AG20443 (cell line): Measurements from ENCODE around the gene TRMT44.

Source experiments
- DNase-seq: peaks from one replicate; pipeline ENCODE4 v3.0.0; 2012; ENCODE audit warnings: low spot score, mixed read lengths

TRMT44 gene

GRCh38 chr4:8435656-8436121 is 4.9 kb upstream of the TRMT44 start:
- no peak for DNase-seq

DNA sequence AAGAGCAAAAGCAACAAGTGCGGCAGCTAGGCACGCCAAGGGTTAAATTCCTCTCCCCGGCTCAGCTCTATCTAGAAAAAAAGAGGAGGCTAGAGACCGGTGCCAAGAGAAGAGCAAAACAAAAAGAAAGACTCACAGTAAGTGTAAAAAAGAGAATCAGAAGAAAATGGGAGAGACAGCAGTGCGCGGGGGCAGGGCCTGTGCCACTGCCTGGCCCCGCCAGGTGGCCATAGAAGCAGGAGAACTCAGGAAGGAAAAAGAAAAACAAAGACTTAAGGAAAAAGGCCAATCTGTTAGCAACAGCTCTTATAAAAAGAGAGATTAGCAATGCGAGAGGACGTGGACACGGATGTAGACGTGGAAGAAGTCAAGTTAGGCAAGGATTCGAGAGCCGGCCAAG is 3.3 kb upstream of the TRMT44 start:
- DNase-seq = no peak

DNA sequence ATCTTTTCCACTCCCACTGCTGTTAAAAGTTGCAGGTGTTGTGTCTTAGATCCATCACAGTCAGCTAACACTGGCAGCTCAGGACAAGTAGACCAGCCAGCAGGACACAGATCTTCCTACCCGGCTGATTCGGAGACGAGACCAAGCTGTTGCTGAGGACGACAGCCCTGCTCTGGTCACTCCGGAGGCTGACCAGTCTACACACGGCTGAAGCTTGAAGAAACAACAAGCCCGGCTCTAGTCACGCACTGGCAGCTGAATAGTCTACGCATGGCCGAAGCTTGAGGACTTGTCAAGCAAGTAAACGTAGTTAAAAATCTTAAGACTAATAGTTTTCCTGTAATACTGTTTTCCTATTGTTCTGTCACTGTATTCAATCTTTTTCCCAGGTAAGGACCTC is 1.8 kb upstream of the TRMT44 start:
- DNase-seq = no peak

DNA sequence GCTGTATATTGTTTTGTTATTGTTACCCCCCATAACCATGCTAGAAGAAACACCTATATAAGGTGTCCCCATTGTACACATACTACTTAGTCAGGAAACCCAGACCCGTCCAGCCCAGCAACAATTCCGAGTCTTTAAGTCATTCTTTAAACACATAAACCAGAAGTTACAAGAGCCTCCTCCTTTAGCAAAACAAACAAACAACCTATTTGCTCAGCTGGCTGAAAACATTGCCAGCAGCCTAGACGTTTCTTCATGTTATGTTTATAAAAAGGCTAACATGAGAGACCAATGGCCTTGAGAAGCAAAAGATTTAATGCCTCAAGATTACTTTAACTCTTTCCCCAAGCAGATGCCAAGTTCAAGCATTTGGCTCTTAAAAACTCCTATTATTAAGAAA is 1.4 kb upstream of the TRMT44 start:
- DNase-seq = no peak

DNA sequence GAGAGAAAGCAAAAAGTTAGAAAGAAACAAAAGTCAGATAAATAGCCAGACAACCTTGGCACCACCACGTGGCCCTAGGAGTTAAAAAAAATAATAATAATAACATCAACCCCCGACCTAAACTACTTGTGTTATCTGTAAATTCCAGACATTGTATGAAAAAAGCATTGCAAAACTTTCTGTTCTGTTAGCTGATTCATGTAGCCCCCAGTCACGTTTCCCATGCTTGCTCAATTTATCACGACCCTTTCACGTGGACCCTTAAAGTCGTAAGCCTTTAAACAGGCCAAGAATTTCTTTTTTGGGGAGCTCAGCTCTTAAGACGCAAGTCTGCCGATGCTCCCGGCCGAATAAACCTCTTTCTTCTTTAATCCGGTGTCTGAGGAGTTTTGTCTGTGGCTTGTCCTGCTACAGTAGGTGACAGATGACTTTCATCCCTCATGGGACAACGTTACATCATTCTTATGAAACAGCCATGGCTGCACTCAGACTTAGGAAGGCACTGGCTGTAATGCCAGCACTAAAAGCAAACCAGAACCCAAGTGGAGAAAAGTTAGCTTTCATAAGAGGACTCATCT is 574 bp upstream of the TRMT44 start:
- DNase-seq = no peak

DNA sequence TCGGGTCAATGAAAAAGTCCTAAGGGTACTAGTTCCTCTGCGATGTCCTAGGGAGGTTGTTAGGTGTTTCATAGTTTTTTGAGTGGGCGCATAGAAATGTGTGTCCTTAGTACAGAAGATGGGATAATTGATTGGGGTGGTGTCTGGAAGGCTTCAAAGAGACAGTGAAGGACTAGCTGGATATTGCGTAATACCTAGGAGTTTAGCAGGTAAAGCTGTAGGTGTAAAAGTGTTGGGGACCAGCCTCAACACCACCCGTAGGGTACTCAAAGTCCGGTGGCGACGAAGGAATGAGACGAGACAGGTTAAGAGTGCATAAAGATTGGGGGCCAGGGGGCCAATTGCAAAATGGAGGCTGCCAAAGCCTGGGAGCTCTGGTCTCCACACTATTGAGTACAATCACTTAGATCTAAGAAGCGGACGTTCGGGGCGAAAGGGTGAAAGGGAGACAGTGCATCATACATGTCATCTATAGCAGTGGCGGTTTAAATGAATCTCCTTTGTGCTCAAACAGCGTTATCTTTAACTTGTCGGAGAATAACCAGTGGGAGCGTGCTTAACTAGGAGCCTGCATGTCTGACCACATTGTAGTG is 1.0 kb downstream of the TRMT44 start:
- DNase-seq = no peak

GRCh38 chr4:8442596-8443358 is 2.2 kb downstream of the TRMT44 start:
- DNase-seq = no peak

GRCh38 chr4:8443801-8444200 is 3.2 kb downstream of the TRMT44 start:
- DNase-seq = no peak

GRCh38 chr4:8446122-8446521 is 5.5 kb downstream of the TRMT44 start:
- DNase-seq = no peak

DNA sequence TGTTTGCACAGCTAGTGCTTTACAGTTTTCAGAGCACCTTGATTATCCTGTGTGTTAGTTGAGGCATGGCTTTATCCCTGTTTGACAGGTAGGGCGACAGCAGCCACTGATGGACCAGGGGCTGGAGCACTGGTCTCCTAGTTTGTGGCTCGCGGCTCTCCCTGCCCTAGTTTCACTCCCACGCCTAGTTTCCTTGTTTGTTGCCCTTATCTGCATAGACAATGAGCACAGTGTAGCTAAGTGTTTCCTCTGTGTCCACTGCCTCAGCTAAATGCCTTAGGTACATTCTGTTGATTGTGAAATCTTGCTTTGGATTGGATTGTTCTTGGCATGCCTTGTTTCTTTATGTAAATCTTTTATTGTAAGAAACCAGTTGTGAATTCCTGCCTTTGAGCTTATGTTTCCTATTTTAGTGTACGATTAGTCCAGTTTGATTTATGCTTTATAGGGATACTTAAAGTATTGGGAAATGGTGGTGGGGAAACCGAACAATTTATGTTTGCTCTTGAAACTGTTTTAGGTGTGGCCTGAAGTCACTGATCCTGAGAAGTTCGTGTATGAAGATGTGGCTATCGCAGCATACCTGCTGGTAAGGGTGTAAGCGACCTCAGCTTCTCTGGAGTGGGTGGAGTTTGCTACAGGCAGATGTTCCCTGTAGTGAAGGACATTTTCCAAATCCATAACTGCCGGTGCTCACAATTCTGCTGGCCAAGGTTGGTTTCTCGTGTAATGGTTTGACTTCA is 11.0 kb downstream of the TRMT44 start:
- no peak for DNase-seq

DNA sequence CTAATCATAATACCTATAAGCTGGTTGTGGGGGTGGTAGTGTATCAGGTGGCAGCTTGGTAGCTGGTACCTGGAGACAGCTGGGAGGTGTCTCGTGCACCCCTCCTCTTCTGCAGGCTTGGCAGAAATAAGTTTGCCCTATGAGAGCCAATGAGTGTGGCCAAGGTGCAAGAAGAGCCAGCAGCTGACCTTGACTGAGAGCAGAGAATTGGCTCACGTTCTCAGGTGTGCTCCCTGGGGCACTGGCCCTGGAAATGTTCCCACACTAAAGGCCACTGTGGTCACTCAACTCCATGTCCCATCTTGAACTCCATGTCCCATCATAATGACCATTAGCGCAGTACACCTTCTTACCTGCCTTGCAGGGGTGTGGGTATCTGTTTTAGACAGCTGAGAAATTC is 13.4 kb downstream of the TRMT44 start:
- no peak for DNase-seq

- DNase-seq = no peak
Measured at GRCh38 chr4:8457646-8458252, 17.2 kb downstream of the TRMT44 start.

DNA sequence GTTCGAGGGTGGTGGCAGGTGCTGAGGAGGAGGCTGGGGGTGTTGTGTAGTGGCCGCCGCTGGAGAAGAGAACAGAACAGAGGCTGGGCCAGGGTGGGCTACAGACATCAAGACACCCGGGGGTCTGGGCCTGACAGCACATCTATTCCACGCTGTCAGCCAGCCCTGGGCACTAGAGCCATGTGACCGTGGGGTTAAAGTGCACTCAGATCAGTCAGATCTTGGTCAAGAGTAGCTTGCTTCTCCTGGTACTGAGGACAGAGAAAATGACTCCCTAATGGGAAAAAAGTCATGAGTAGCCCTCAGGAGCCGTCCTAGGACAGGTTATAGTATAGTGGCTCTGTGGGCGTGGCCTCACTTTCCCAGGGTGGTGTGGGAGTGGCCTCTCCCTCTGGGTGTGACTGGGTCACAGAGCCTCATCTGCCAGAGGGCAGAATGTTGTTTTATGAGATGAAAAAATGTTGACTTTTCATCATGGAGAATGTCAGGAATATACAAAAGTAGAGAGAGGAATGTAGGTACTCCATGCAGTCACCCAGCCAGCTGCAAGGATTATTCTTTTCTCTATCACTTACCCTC is 19.4 kb downstream of the TRMT44 start:
- DNase-seq = no peak

DNA sequence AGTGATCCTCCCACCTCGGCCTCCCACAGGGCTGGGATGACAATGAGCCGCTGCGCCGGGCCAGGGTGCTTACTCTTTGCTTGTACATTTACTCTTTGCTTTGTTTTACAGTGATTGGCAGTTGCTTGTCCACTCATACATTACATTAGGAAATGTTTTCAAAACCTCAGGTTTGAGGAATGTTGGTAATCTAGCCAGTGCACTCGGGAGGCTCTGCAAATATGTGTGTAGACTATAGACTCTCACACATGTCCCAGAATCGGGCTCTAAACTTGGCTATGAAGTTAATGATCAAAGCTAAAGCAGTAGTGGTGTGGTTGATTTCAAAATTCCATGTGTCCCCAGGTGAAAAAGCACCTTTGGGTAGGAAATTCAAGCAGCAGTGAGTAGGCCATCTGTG is 20.5 kb downstream of the TRMT44 start:
- no peak for DNase-seq

DNA sequence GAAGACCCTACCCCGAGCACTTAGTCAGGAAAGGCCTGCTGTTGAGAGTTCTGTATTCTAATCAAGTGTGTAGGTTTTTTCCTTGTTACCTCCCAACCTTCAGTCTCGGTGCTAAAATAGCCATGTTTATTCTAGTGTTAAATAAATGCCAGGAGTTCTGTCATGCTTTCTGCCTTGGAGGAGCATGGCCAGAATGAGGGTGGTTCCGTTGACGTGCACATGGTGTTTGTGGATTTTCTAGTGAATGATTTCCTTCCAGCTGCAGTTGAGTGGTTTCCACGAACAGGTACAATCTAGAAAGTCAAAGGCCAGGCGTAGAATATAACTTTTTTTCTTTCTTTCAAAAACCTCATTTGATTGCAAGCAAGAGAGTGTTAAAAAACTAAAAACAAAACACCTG is 21.0 kb downstream of the TRMT44 start:
- no peak for DNase-seq

GRCh38 chr4:8463811-8464210 is 23.2 kb downstream of the TRMT44 start:
- DNase-seq = no peak

DNA sequence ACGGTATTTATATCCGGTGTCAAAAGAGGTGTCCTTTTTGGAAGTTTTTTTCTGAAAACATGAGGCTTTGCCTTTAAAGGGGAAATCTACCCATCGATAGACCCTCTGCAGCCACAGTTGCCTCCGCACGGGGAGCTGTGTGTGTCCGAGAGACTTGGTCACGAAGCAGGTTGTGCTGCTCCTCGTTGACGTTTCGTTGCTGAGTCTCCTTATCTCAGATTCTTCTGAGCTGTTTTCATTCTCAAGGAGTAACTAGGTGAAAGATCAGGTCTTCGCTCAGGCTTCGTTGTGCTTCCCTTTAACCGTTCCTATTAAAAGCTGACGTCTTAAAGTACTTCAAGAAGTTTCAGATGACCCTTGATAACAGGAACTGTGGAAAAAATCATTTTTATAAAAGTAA is 23.8 kb downstream of the TRMT44 start:
- DNase-seq = no peak

DNA sequence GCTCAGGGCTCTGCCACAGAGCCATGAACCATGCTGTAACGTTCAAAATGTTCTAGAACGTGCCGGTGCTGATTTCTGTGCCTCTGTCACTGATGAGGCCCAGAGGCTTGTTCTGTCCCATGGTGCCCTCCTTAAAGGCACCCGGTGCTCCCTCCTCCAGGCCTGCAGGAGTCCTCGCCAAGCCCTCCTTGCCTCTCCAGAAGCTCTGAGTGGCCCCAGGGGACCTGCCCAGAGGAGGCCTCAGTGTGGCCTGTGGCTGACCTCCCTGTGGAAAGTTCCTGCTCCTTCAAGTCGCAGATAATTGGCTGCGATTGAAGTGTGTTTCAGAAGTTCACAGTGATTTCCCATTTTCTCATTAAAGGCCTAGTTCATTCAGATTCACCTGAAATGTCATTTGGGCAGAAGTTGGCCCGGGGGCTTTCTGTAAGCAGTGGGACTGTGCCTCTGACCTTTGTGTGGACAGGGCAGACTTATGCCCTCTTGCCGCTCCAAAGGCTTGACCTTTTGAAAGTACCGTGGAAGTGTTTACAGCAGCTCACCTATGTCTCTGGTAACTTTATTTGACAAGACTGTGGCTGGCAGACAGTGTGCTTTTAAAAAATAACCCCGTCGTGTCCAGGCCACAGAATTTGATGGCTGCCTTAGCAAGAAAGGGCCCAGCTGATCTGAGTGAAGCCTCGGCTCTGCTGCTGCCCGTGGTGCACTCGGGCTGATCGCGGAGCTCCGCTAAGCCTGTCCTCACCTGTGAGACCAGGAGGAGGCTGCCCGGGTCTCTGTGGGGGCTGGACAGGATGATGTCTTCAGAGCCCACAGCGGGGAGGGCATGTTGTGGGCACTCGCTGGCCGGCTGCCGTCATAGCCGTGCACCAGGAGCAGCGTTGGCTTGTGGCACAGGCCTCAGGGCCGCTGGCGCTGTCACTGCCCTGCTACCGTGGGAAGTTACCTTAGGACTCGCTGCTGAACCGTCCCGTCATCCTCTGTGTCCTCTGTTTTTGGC is 25.3 kb downstream of the TRMT44 start:
- no peak for DNase-seq

GRCh38 chr4:8467016-8467415 is 26.4 kb downstream of the TRMT44 start:
- DNase-seq = no peak

- DNase-seq = peak; percentile 88
Measured at GRCh38 chr4:8468746-8469535, 28.4 kb downstream of the TRMT44 start.
